Body of pancreas (tissue), 4 donors: ENCODE data around the gene CRACR2A. TPM values are rescaled to one million over a fixed set of nuclear protein-coding genes. Genes with fewer than 3 reads are reported as not detected.

Experiments
- ATAC-seq: fragments of 150-250 bp; one replicate; pipeline ENCODE4 v1.9.1; 2016
- DNase-seq, 4 donors: peaks; one replicate each; pipeline ENCODE4 v3.0.0-alpha.2; 2019
- H3K27ac ChIP-seq, 4 donors: fragments of 200-600 bp; sonication (generic); 1 replicate in 3 of 4; 2 replicates in 1 of 4; pipeline versions ENCODE4 v1.5.1 to v1.6.1; 2016 to 2019; ENCODE audit warnings: mild to moderate bottlenecking in 1 of 4, mixed read lengths in 1 of 4, moderate library complexity in 1 of 4
- H3K27me3 ChIP-seq, 2 donors: fragments of 200-600 bp; sonication (generic); one replicate each; pipeline ENCODE4 v1.6.0; 2016; ENCODE audit warnings: mild to moderate bottlenecking in 1 of 2
- H3K36me3 ChIP-seq, 2 donors: fragments of 200-600 bp; sonication (generic); replicated peaks in 1 of 2; 2 replicates each; pipeline ENCODE4 v1.5.1; 2016; ENCODE audit warnings: low read depth in 2 of 2; ENCODE audit not compliant: insufficient read depth in 1 of 2
- H3K4me1 ChIP-seq: fragments of 200-600 bp; sonication (generic); one replicate; pipeline ENCODE4 v1.6.0; 2016
- H3K4me3 ChIP-seq, 2 donors: fragments of 200-600 bp; sonication (generic); 1 replicate in 1 of 2; 2 replicates in 1 of 2; pipeline ENCODE4 v1.5.1; 2016 to 2019
- H3K9me3 ChIP-seq, 3 donors: fragments of 200-600 bp; sonication (generic); 1 replicate in 2 of 3; 2 replicates in 1 of 3; pipeline ENCODE4 v1.5.1; 2016
- POLR2A ChIP-seq, 3 donors: fragments of 450-650 bp; IDR thresholded peaks; one replicate each; pipeline ENCODE4 v1.6.1; 2016; ENCODE audit warnings: antibody characterized with exemption in 3 of 3, mild to moderate bottlenecking in 2 of 3
- WGBS, 2 donors: methylation state at CpG; one replicate each; pipeline ENCODE4 v1.1.5; 2017; 5-methylcytosine and 5-hydroxymethylcytosine counted together
- intact Hi-C: fragments of 100-400 bp; cut with DNase I; formaldehyde crosslinking; loops from one replicate; pipeline ENCODE4 v1.15.1; 2023
- total RNA-seq, 2 donors: library from RNA; depleted of rRNA; stranded (reverse); fragments of >200 nt; gene quantifications; one replicate each; pipeline ENCODE4 v1.1.0, GENCODE V29; 2016
- TF ChIP-seq, protein P1 (sequence below), 7 experiments: fragments of 450-650 bp in 4 of 7; fragments of 200-600 bp in 3 of 7; sonication (generic) in 3 of 7; IDR thresholded peaks; one replicate each; pipeline ENCODE4 v1.5.1; 2016 to 2019; ENCODE audit warnings: antibody characterized with exemption in 7 of 7

The CRACR2A gene
- total RNA-seq, 2 donors from 2014 or later: 7.0 to 13.8 TPM

DNA sequence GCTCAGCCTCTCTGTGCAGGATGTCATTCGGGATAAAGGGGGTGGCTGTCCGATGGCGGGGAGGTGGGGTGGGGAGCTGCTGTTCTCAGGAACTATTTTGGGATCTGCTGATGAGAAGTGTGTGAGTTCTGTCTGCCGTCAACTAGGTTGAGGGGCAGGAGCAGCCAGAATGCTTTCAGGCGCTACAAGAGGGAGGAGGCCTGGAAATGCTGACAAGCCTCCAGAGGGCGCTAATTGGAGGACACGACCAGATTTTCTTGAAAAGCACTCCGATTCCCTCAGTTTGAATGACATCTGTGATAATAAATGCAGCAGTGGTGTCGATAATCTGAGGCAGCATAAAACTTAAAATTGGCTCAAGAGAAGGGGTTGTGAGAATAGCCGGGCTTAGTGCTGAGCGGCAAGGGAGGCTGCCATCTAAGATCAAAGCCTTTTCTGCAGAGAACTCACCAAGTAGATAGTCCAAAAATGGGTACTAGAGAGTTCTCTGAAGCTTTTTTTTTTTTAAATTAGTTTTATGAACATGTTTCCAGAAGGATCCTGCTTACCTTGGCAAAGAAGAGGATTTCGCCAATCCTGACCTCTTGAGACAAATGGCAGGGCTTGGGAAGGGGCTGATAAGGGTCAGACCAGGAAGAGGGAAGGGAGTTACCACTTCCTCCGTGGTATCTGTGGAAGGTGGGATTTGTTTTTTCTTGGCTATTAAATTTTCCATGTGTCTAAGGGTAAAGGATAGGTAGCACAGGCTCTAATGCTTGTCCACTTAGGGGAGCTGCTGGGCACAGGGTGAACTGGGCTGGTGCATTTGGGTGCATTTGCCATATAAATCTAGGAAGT is 94.4 kb downstream of the CRACR2A start:
- DNase-seq: peak in 3 of 4 donors; percentile 27 to 57 (median 48)
- no peak for ATAC-seq

DNA sequence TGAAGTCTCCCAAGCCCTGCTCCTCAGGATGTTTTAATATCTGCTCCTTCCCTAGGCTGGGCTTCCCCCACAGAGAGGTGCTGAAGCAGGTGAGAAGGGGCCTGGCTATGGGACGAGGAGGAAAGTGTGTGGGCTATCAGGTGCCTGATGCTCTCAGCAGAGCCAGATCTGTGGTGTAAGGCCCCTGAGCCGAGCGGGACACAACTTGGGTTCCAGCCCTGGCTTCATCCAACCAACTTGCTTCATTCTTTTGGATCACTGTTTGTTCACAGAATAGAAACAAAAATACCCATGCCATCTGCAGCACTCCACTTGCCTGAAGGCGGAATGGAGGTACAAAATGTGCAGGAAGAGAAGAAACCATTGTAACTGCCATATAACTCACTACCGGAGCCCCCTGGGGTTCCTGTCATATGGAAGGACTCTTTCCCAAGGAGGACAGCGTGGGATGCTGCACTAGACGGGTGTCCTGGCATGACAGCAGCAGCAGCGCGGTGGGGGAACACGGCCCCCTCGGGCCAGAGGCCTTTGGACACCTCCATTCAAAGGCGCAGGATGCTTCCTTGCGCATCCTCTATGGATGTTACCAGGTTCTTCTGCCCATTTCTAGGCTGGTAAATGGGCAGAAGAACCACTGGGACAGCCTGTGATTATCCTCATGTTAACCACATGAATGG is 95.8 kb downstream of the CRACR2A start:
- Histone ChIP-seq H3K4me1 (peaks cover 3% of the 10 kb centered on the region), H3K27me3 (no peaks in the 10 kb centered on the region), H3K4me3 (no peak overlapping the region), H3K36me3 (no peaks in the 10 kb centered on the region), H3K9me3 (no peaks in the 10 kb centered on the region), H3K27ac (no peak overlapping the region)
- no peak for ATAC-seq
- intact Hi-C loops: loop anchor here (10.0 kb wide), 1 partner anchor 118 kb away; no protein-coding TSS in a partner anchor
- TF ChIP-seq, protein P1, sequence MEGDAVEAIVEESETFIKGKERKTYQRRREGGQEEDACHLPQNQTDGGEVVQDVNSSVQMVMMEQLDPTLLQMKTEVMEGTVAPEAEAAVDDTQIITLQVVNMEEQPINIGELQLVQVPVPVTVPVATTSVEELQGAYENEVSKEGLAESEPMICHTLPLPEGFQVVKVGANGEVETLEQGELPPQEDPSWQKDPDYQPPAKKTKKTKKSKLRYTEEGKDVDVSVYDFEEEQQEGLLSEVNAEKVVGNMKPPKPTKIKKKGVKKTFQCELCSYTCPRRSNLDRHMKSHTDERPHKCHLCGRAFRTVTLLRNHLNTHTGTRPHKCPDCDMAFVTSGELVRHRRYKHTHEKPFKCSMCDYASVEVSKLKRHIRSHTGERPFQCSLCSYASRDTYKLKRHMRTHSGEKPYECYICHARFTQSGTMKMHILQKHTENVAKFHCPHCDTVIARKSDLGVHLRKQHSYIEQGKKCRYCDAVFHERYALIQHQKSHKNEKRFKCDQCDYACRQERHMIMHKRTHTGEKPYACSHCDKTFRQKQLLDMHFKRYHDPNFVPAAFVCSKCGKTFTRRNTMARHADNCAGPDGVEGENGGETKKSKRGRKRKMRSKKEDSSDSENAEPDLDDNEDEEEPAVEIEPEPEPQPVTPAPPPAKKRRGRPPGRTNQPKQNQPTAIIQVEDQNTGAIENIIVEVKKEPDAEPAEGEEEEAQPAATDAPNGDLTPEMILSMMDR (IDR thresholded peaks at IDR 0.05): no peak
- no peak for TF ChIP-seq POLR2A (IDR thresholded peaks at IDR 0.05)
- WGBS, 2 donors: 93 to 94% methylated on average over 13 of the region's 13 CpGs
- no peak for DNase-seq

More for the DNA sequence above, 94.4 kb downstream of the CRACR2A start:
- Histone ChIP-seq H3K27me3 (no peaks in the 10 kb centered on the region), H3K36me3 (no peaks in the 10 kb centered on the region), H3K27ac (no peak overlapping the region), H3K9me3 (no peaks in the 10 kb centered on the region), H3K4me3 (no peak overlapping the region), H3K4me1 (peaks cover 3% of the 10 kb centered on the region)
- TF ChIP-seq, protein P1 (IDR thresholded peaks at IDR 0.05): peak in 5 of 7 experiments; percentile 28 to 54 (median 42)
- no peak for TF ChIP-seq POLR2A (IDR thresholded peaks at IDR 0.05)
- WGBS, 2 donors: 62 to 78% methylated on average over 13 of the region's 13 CpGs
- intact Hi-C loops: loop anchor here (10.0 kb wide), 1 partner anchor 116 kb away; no protein-coding TSS in a partner anchor

- TF ChIP-seq, protein P1 (IDR thresholded peaks at IDR 0.05): peak in 3 of 7 experiments; percentile 6 to 22 (median 18)
- TF ChIP-seq POLR2A (IDR thresholded peaks at IDR 0.05): no peak
- peaks cover 3% of the 10 kb centered on the region for H3K4me1 ChIP-seq
- peak in 1 of 4 donors; percentile 19 for DNase-seq
- ATAC-seq: no peak
- no peaks in the 10 kb centered on the region for H3K36me3 ChIP-seq
- no peak overlapping the region for H3K4me3 ChIP-seq
- no peak overlapping the region for H3K27ac ChIP-seq
- intact Hi-C loops: loop anchor here (10.0 kb wide), 1 partner anchor 119 kb away; no protein-coding TSS in a partner anchor
- H3K27me3 ChIP-seq: no peaks in the 10 kb centered on the region
- 44 to 53% methylated on average over 2 to 4 of the region's 4 CpGs for WGBS, 2 donors
- H3K9me3 ChIP-seq: no peaks in the 10 kb centered on the region
These were observed 97.5 kb downstream of the CRACR2A start for GRCh38 chr12:3655328-3655900.

GRCh38 chr12:3651585-3652424 is 101.1 kb downstream of the CRACR2A start:
- Histone ChIP-seq H3K9me3 (no peaks in the 10 kb centered on the region), H3K27ac (no peak overlapping the region), H3K4me3 (no peak overlapping the region), H3K36me3 (peaks cover 0 to 2% of the 10 kb centered on the region in 2 donors), H3K4me1 (peaks cover 9% of the 10 kb centered on the region), H3K27me3 (no peaks in the 10 kb centered on the region)
- ATAC-seq (no peak), DNase-seq (no peak)
- intact Hi-C loops: loop anchor here (10.0 kb wide), 1 partner anchor 123 kb away; no protein-coding TSS in a partner anchor
- TF ChIP-seq POLR2A (IDR thresholded peaks at IDR 0.05): no peak
- TF ChIP-seq, protein P1 (IDR thresholded peaks at IDR 0.05): no peak
- 82% methylated on average over 6 of the region's 6 CpGs for WGBS, 2 donors
